HCT116 (cell line): ENCODE measurements around the gene SLC25A13. TPM values are rescaled to one million over a fixed set of nuclear protein-coding genes. Genes with fewer than 3 reads are reported as not detected.

Experiments
- ATAC-seq: fragments of 200-7000 bp; cut with Tn5 transposase; 2 replicates; pipeline ENCODE4 v1.9.1; 2020; ENCODE audit warnings: mild to moderate bottlenecking, moderate library complexity
- BruUV-seq: library from RNA; stranded (reverse); fragments of 400-500 nt; replicated peaks from 2 replicates; lab custom pipeline; 2021; lab: Mats Ljungman, UMichigan
- CTCF ChIA-PET: fragments of 300-600 bp; sonication (Branson Sonifier 250); formaldehyde crosslinking; loops from one replicate; lab custom pipeline; 2021; ENCODE audit warnings: antibody characterized with exemption; lab: Charles Lee
- POLR2A ChIA-PET: fragments of 300-600, 350-600 bp; sonication (Branson Sonifier 250); formaldehyde crosslinking; loops from one replicate; lab custom pipeline; 2021; ENCODE audit warnings: antibody characterized with exemption; lab: Charles Lee
- RAD21 ChIA-PET, 2 experiments: fragments of 300-600 bp; sonication (Branson Sonifier 250); formaldehyde crosslinking; loops; one replicate each; lab custom pipeline; 2023; ENCODE audit warnings: low total read pairs in 2 of 2; ENCODE audit not compliant: uncharacterized antibody in 2 of 2, unreplicated experiment in 2 of 2, low non-redundant PET in 1 of 2; lab: Charles Lee
- DNase-seq: peaks from one replicate; pipeline ENCODE4 v3.0.0-alpha.2; 2010; ENCODE audit warnings: low read depth, low spot score
- H2AFZ ChIP-seq: fragments of 200-600 bp; shearing (Covaris generic), sonication (generic); 2 replicates; pipeline ENCODE4 v1.6.1; 2017; ENCODE audit warnings: low read depth, mixed run types, mixed read lengths, antibody characterized with exemption, low read length; ENCODE audit not compliant: poor library complexity, severe bottlenecking
- H3K27ac ChIP-seq: 2 replicates; pipeline ENCODE4 v1.5.1; 2012; ENCODE audit warnings: low read depth, low read length
- H3K27me3 ChIP-seq: fragments of 200-600 bp; sonication (generic); 2 replicates; pipeline ENCODE4 v1.6.1; 2016; ENCODE audit warnings: mixed run types, low read length, mixed read lengths; ENCODE audit not compliant: insufficient read depth
- H3K36me3 ChIP-seq, 2 experiments: fragments of 200-500 bp in 1 of 2; fragments of 200-600 bp in 1 of 2; sonication (Bioruptor generic) in 1 of 2; sonication (generic) in 1 of 2; 2 replicates each; pipeline versions ENCODE4 v1.5.1 to v1.6.1; 2014 to 2016; ENCODE audit warnings: low read length in 2 of 2, inconsistent platforms in 1 of 2, mixed read lengths in 1 of 2, mixed run types in 1 of 2; ENCODE audit not compliant: insufficient read depth in 2 of 2, control insufficient read depth in 1 of 2
- H3K4me1 ChIP-seq, 2 experiments: fragments of 200-600 bp in 1 of 2; sonication (generic) in 1 of 2; 2 replicates each; pipeline versions ENCODE4 v1.5.1 to v1.6.1; 2012 to 2017; ENCODE audit warnings: low read length in 2 of 2, inconsistent platforms in 1 of 2, mild to moderate bottlenecking in 1 of 2, mixed read lengths in 1 of 2, mixed run types in 1 of 2, moderate library complexity in 1 of 2; ENCODE audit not compliant: insufficient read depth in 2 of 2, control insufficient read depth in 1 of 2
- H3K4me2 ChIP-seq: fragments of 200-600 bp; sonication (generic); 2 replicates; pipeline ENCODE4 v1.6.1; 2017; ENCODE audit warnings: mixed run types, low read length, mixed read lengths
- H3K4me3 ChIP-seq, 2 experiments: fragments of 200-600 bp in 1 of 2; sonication (generic) in 1 of 2; replicated peaks in 1 of 2; 2 replicates each; pipeline ENCODE4 v1.5.1; 2011 to 2016; ENCODE audit warnings: low read length in 2 of 2, control low read depth in 1 of 2, low read depth in 1 of 2, mild to moderate bottlenecking in 1 of 2, mixed read lengths in 1 of 2, mixed run types in 1 of 2
- H3K79me2 ChIP-seq: fragments of 200-600 bp; sonication (generic); 2 replicates; pipeline ENCODE4 v1.6.1; 2017; ENCODE audit warnings: mild to moderate bottlenecking, mixed run types, low read length, moderate library complexity, mixed read lengths; ENCODE audit not compliant: insufficient read depth
- H3K9ac ChIP-seq: fragments of 200-600 bp; sonication (generic); 2 replicates; pipeline ENCODE4 v1.6.1; 2016; ENCODE audit warnings: low read length, mixed read lengths
- H3K9me2 ChIP-seq: fragments of 200-600 bp; sonication (generic), shearing (Covaris generic); 2 replicates; pipeline ENCODE4 v1.6.1; 2017; ENCODE audit warnings: mixed run types, mild to moderate bottlenecking, moderate library complexity; ENCODE audit not compliant: insufficient read depth
- H3K9me3 ChIP-seq, 2 experiments: fragments of 200-500 bp in 1 of 2; fragments of 200-600 bp in 1 of 2; sonication (Bioruptor generic) in 1 of 2; sonication (generic) in 1 of 2; 2 replicates each; pipeline ENCODE4 v1.6.1; 2014 to 2017; ENCODE audit warnings: low read length in 2 of 2, mixed read lengths in 2 of 2, inconsistent platforms in 1 of 2, low read depth in 1 of 2, mild to moderate bottlenecking in 1 of 2, mixed run types in 1 of 2, moderate library complexity in 1 of 2; ENCODE audit not compliant: control insufficient read depth in 1 of 2, insufficient read depth in 1 of 2
- H4K20me1 ChIP-seq: fragments of 200-600 bp; sonication (generic), shearing (Covaris generic); 2 replicates; pipeline ENCODE4 v1.6.1; 2017; ENCODE audit warnings: mixed run types, mild to moderate bottlenecking, moderate library complexity; ENCODE audit not compliant: insufficient read depth
- CBX3 ChIP-seq: IDR thresholded peaks from 2 replicates; pipeline ENCODE4 v1.6.1; 2012; ENCODE audit warnings: low read depth
- CTCF ChIP-seq, 3 experiments: fragments of 200-600 bp in 1 of 3; sonication (generic) in 1 of 3; IDR thresholded peaks in 2 of 3; conservative IDR thresholded peaks in 1 of 3; 2 replicates each; pipeline ENCODE4 v1.5.1; 2012 to 2017; ENCODE audit warnings: low read depth in 2 of 3, low read length in 2 of 3, antibody characterized with exemption in 1 of 3, borderline replicate concordance in 1 of 3, control low read depth in 1 of 3, mild to moderate bottlenecking in 1 of 3, mixed read lengths in 1 of 3, mixed run types in 1 of 3, moderate library complexity in 1 of 3; ENCODE audit not compliant: insufficient read depth in 1 of 3
- EGR1 ChIP-seq: IDR thresholded peaks from 2 replicates; pipeline ENCODE4 v1.6.1; 2012; ENCODE audit warnings: low read depth
- ELF1 ChIP-seq: IDR thresholded peaks from 2 replicates; pipeline ENCODE4 v1.6.1; 2012; ENCODE audit warnings: low read depth, borderline replicate concordance
- EZH2 ChIP-seq: fragments of 200-600 bp; sonication (generic); IDR thresholded peaks from 2 replicates; pipeline ENCODE4 v1.6.1; 2017; ENCODE audit warnings: antibody characterized with exemption, mixed run types
- EZH2phosphoT487 ChIP-seq: fragments of 200-600 bp; IDR thresholded peaks from 2 replicates; pipeline ENCODE4 v1.6.1; 2018; ENCODE audit warnings: antibody characterized with exemption, borderline replicate concordance
- MAX ChIP-seq: IDR thresholded peaks from 2 replicates; pipeline ENCODE4 v1.6.1; 2012
- POLR2AphosphoS5 ChIP-seq: IDR thresholded peaks from 2 replicates; pipeline ENCODE4 v1.6.1; 2011; ENCODE audit warnings: mild to moderate bottlenecking, low read depth, low read length, moderate library complexity
- RAD21 ChIP-seq: IDR thresholded peaks from 2 replicates; pipeline ENCODE4 v1.6.1; 2012; ENCODE audit warnings: low read depth, mild to moderate bottlenecking
- TCF7L2 ChIP-seq: IDR thresholded peaks from 2 replicates; pipeline ENCODE4 v1.7.0; 2011; ENCODE audit warnings: borderline replicate concordance, inconsistent platforms; ENCODE audit not compliant: insufficient read depth, insufficient read length; ENCODE audit errors: extremely low read depth
- YY1 ChIP-seq: IDR thresholded peaks from 2 replicates; pipeline ENCODE4 v1.6.1; 2011; ENCODE audit warnings: low read length, low read depth, moderate library complexity, mild to moderate bottlenecking; ENCODE audit not compliant: insufficient replicate concordance; ENCODE audit errors: extremely low read depth
- ZFX ChIP-seq: fragments of 450-650 bp; IDR thresholded peaks from 2 replicates; pipeline ENCODE4 v1.6.1; 2017
- ZNF274 ChIP-seq: fragments of 200-500 bp; sonication (Bioruptor generic); IDR thresholded peaks from 2 replicates; pipeline ENCODE4 v1.6.1; 2014; ENCODE audit warnings: mild to moderate bottlenecking, low read depth, low read length, inconsistent platforms
- intact Hi-C: fragments of 100-400 bp; cut with micrococcal nuclease; formaldehyde crosslinking; loops from 2 replicates; pipeline ENCODE4 v1.10.0; 2022
- total RNA-seq: library from RNA; stranded (reverse); gene quantifications from one replicate; pipeline ENCODE4 v1.2.1, GENCODE V29; 2021; ENCODE audit not compliant: unreplicated experiment

SLC25A13 gene
- total RNA-seq, 1 experiment from 2014 or later = 19.3 TPM

DNA sequence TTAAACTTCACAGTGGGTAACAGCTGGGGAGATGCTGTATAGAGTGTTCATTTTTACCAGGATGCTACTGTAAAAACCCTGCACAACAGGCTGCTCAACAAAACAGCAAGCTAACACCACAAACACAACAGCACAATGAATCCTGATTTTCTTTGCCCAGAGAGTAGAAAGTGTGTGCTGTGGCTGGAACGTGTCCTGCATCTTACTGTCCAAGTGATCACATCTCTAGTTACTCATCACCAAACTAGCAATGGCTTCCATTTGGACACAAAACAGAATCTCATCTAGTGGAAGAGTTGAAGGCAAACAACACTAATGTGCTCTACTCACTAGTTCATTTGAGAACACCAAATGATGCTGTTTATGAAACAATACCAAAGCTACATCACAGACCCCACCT is 121.2 kb downstream of the SLC25A13 start:
- DNase-seq = no peak
- no peak for ATAC-seq
- Histone ChIP-seq H3K36me3 (no peaks in the 10 kb centered on the region), H3K27ac (no peak overlapping the region), H3K4me2 (no peak overlapping the region), H3K9me3 (no peaks in the 10 kb centered on the region), H3K9ac (no peak overlapping the region), H4K20me1 (no peaks in the 10 kb centered on the region), H3K27me3 (no peaks in the 10 kb centered on the region), H2AFZ (no peak overlapping the region), H3K4me1 (peaks cover 0 to 9% of the 10 kb centered on the region in 2 experiments; a peak in 1 of 4 replicates), H3K4me3 (no peak overlapping the region), H3K79me2 (no peaks in the 10 kb centered on the region; the same call in 1 of the 2 replicates), H3K9me2 (no peaks in the 10 kb centered on the region)
- intact Hi-C loops = no loop called here
- TF ChIP-seq RAD21 = no peak
- TF ChIP-seq YY1 = no peak
- TF ChIP-seq POLR2AphosphoS5 = no peak
- TF ChIP-seq ZNF274 = no peak
- no peak for TF ChIP-seq EZH2phosphoT487
- no peak for TF ChIP-seq ELF1
- no peak for TF ChIP-seq TCF7L2
- no peak for TF ChIP-seq ZFX
- TF ChIP-seq CBX3 = no peak
- TF ChIP-seq CTCF (IDR thresholded peaks at IDR 0.05 in 2 of 3, conservative IDR thresholded peaks at IDR 0.05 in 1 of 3; ENCODE audit: borderline replicate concordance in 1 of 3, insufficient read depth in 1 of 3, low read depth in 2 of 3, low read length in 2 of 3) = no peak
- TF ChIP-seq MAX = no peak
- no peak for TF ChIP-seq EGR1
- TF ChIP-seq EZH2 = no peak
- CTCF ChIA-PET = no interaction called here
- no TSS peak for BruUV-seq
- POLR2A ChIA-PET = no interaction called here
- RAD21 ChIA-PET = no interaction called here
